PC-9 (cell line): ENCODE data around the gene EVC. TPM values are rescaled to one million over a fixed set of nuclear protein-coding genes. Genes with fewer than 3 reads are reported as not detected.
"Not testable (repeated sequence)": the region's sequence is repeated elsewhere in the genome, so short reads cannot be mapped to it uniquely, and the experiment has no call there.

ENCODE experiments used
- BruUV-seq: library from RNA; stranded (reverse); fragments of 400-500 nt; replicated peaks from 2 replicates; lab custom pipeline; 2021; lab: Mats Ljungman, UMichigan
- CTCF ChIA-PET: fragments of 300-600 bp; sonication (Branson Sonifier 250); formaldehyde crosslinking; loops from one replicate; lab custom pipeline; 2022; ENCODE audit warnings: antibody characterized with exemption; lab: Charles Lee
- POLR2A ChIA-PET: fragments of 300-600 bp; sonication (Branson Sonifier 250); formaldehyde crosslinking; loops from one replicate; lab custom pipeline; 2022; ENCODE audit warnings: antibody characterized with exemption; ENCODE audit not compliant: unreplicated experiment; lab: Charles Lee
- DNase-seq, 2 experiments: peaks; one replicate each; pipeline versions ENCODE4 v3.0.0 to v3.0.0-alpha.2; 2015 to 2022; ENCODE audit warnings: mixed read lengths in 1 of 2
- H2AFZ ChIP-seq: fragments of 200-600 bp; sonication (generic); 2 replicates; pipeline ENCODE4 v1.8.1; 2017; ENCODE audit warnings: antibody characterized with exemption
- H3F3A ChIP-seq: fragments of 200-600 bp; sonication (generic); 2 replicates; pipeline ENCODE4 v1.8.1; 2017; ENCODE audit warnings: antibody characterized with exemption, mild to moderate bottlenecking, low read depth; ENCODE audit not compliant: insufficient read depth
- H3K27ac ChIP-seq: fragments of 200-600 bp; sonication (generic); 2 replicates; pipeline ENCODE4 v1.6.1; 2016; ENCODE audit warnings: mixed run types
- H3K27me3 ChIP-seq: fragments of 200-600 bp; sonication (generic); 2 replicates; pipeline ENCODE4 v1.6.1; 2016; ENCODE audit warnings: low read depth, mixed run types; ENCODE audit not compliant: insufficient read depth
- H3K36me3 ChIP-seq: fragments of 200-600 bp; sonication (generic); 2 replicates; pipeline ENCODE4 v1.6.1; 2016; ENCODE audit warnings: low read depth, mixed run types
- H3K4me1 ChIP-seq: fragments of 200-600 bp; sonication (generic); replicated peaks from 2 replicates; pipeline ENCODE4 v1.6.1; 2016; ENCODE audit warnings: mixed run types; ENCODE audit not compliant: insufficient read depth
- H3K4me2 ChIP-seq: fragments of 200-600 bp; sonication (generic); 2 replicates; pipeline ENCODE4 v1.6.1; 2017; ENCODE audit warnings: mixed run types
- H3K4me3 ChIP-seq: fragments of 200-600 bp; sonication (generic); 2 replicates; pipeline ENCODE4 v1.6.1; 2016; ENCODE audit warnings: mixed run types
- H3K79me2 ChIP-seq: fragments of 200-600 bp; sonication (generic); 2 replicates; pipeline ENCODE4 v1.6.1; 2017; ENCODE audit warnings: low read depth, mixed run types
- H3K9me2 ChIP-seq: fragments of 200-600 bp; sonication (generic); 2 replicates; pipeline ENCODE4 v1.8.1; 2017; ENCODE audit warnings: mild to moderate bottlenecking; ENCODE audit not compliant: insufficient read depth
- H3K9me3 ChIP-seq: fragments of 200-600 bp; sonication (generic); 2 replicates; pipeline ENCODE4 v1.8.1; 2016; ENCODE audit warnings: low read depth; ENCODE audit not compliant: insufficient read depth
- H4K20me1 ChIP-seq: fragments of 200-600 bp; sonication (generic); 2 replicates; pipeline ENCODE4 v1.8.1; 2017; ENCODE audit not compliant: insufficient read depth
- EZH2 ChIP-seq: fragments of 200-600 bp; sonication (generic); IDR thresholded peaks from 2 replicates; pipeline ENCODE4 v1.8.0; 2017; ENCODE audit warnings: antibody characterized with exemption, low read depth
- intact Hi-C: fragments of 100-400 bp; cut with micrococcal nuclease; formaldehyde crosslinking; loops from one replicate; pipeline ENCODE4 v1.10.0; 2022; ENCODE audit not compliant: unreplicated experiment
- total RNA-seq: library from RNA; stranded (reverse); gene quantifications from 2 replicates; pipeline ENCODE4 v1.2.3, GENCODE V29; 2021
- TF ChIP-seq, protein P1 (sequence below): fragments of 200-600 bp; sonication (generic); conservative IDR thresholded peaks from 2 replicates; pipeline ENCODE4 v1.6.1; 2017; ENCODE audit warnings: mixed run types, antibody characterized with exemption, mild to moderate bottlenecking, moderate library complexity

Gene EVC
- total RNA-seq, 1 experiment from 2014 or later = 14.0 TPM

DNA sequence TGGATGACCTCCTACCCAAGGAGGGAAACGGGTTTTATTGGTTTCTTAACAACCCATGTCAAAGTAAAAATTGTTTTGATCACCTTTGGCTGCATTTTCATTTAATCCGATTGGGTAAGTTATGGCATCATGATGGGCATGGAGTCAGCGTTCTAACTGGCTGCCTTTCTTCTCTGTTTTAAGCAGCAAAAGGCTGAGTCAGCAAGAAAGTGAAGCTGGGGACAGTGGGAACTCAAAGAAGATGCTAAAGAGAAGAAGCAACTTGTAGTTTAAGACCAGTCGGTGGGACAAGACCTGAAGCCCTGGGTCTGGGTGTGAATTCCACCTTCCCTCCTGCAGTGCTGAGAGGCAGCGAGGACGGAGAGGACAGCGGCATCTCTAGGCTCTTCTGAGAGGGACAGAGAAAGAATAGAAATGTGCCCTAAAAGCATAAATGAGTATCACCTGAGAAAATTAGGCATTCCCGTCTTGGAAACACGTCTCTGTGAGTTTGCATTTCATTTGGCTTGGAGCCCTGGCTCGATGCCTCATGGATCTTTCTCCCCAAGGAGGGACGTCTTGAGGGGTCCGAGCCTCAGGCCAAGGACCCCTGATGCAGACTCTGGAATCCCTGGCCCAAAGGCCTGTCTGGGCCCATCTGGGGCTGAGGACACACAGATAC is 99.9 kb downstream of the EVC start:
- POLR2A ChIA-PET = no interaction called here
- TF ChIP-seq EZH2 = no peak
- TF ChIP-seq, protein P1, sequence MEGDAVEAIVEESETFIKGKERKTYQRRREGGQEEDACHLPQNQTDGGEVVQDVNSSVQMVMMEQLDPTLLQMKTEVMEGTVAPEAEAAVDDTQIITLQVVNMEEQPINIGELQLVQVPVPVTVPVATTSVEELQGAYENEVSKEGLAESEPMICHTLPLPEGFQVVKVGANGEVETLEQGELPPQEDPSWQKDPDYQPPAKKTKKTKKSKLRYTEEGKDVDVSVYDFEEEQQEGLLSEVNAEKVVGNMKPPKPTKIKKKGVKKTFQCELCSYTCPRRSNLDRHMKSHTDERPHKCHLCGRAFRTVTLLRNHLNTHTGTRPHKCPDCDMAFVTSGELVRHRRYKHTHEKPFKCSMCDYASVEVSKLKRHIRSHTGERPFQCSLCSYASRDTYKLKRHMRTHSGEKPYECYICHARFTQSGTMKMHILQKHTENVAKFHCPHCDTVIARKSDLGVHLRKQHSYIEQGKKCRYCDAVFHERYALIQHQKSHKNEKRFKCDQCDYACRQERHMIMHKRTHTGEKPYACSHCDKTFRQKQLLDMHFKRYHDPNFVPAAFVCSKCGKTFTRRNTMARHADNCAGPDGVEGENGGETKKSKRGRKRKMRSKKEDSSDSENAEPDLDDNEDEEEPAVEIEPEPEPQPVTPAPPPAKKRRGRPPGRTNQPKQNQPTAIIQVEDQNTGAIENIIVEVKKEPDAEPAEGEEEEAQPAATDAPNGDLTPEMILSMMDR = no peak
- H3K27ac ChIP-seq = no peak overlapping the region
- no peak overlapping the region for H2AFZ ChIP-seq
- BruUV-seq = no TSS peak
- H3K9me3 ChIP-seq = no peaks in the 10 kb centered on the region
- no peaks in the 10 kb centered on the region for H3K9me2 ChIP-seq
- CTCF ChIA-PET = no interaction called here
- H3F3A ChIP-seq = no peaks in the 10 kb centered on the region
- no peak overlapping the region for H3K4me3 ChIP-seq
- no peak overlapping the region for H3K4me2 ChIP-seq
- H3K79me2 ChIP-seq = no peaks in the 10 kb centered on the region
- H3K27me3 ChIP-seq = no peaks in the 10 kb centered on the region
- no peak for DNase-seq
- intact Hi-C loops = loop anchor here (5.0 kb wide), 2 partner anchors 414 to 759 kb away; partner anchors contain the start of gene STK32B
- no peaks in the 10 kb centered on the region for H3K4me1 ChIP-seq
- H3K36me3 ChIP-seq = no peaks in the 10 kb centered on the region
- H4K20me1 ChIP-seq = no peaks in the 10 kb centered on the region

GRCh38 chr4:5812057-5812456 is 101.1 kb downstream of the EVC start:
- H3K4me3 ChIP-seq, H3K4me1 ChIP-seq, H2AFZ ChIP-seq, H3K9me3 ChIP-seq, H3K27ac ChIP-seq, H4K20me1 ChIP-seq, H3K36me3 ChIP-seq, H3K27me3 ChIP-seq, H3K4me2 ChIP-seq, H3K79me2 ChIP-seq, BruUV-seq, H3F3A ChIP-seq, H3K9me2 ChIP-seq, DNase-seq, POLR2A ChIA-PET: not testable (repeated sequence)
- intact Hi-C loops = loop anchor here (5.0 kb wide), 2 partner anchors 415 to 760 kb away; partner anchors contain the start of gene STK32B
- CTCF ChIA-PET = interaction anchor here (0.8 kb wide), 1 partner anchor 188 kb away, joined by 10 read pairs; no protein-coding TSS in a partner anchor

GRCh38 chr4:5812506-5813229 is 101.7 kb downstream of the EVC start:
- Histone ChIP-seq H3K4me2 (no peak overlapping the region), H3K9me2 (no peaks in the 10 kb centered on the region), H3K4me3 (no peak overlapping the region), H3F3A (no peaks in the 10 kb centered on the region), H3K27ac (no peak overlapping the region), H3K27me3 (no peaks in the 10 kb centered on the region), H3K36me3 (no peaks in the 10 kb centered on the region), H2AFZ (no peak overlapping the region), H4K20me1 (no peaks in the 10 kb centered on the region), H3K4me1 (no peaks in the 10 kb centered on the region), H3K9me3 (no peaks in the 10 kb centered on the region), H3K79me2 (no peaks in the 10 kb centered on the region)
- ChIA-PET POLR2A (no interaction called here), CTCF (interaction anchor here (0.6 to 0.8 kb wide), 3 partner anchors 171 to 820 kb away, joined by 3 to 10 read pairs (median 3); no protein-coding TSS in a partner anchor)
- BruUV-seq = no TSS peak
- intact Hi-C loops = loop anchor here (1.0 to 5.0 kb wide), 3 partner anchors 415 to 817 kb away; partner anchors contain the start of gene STK32B
- TF ChIP-seq, protein P1 = peak; percentile 76
- TF ChIP-seq EZH2 = no peak
- peak; percentile 18 to 48 for DNase-seq
